C1 segment of cervical spinal cord (tissue), 14 donors: ENCODE measurements around the gene ARNT2.
A peak's percentile ranks its signal among the peaks of the same experiment; 100 is the strongest.

Source experiments
- DNase-seq, 14 donors: peaks; one replicate each; lab custom pipeline; 2025; lab: John Stamatoyannopoulos, UW

Gene ARNT2

GRCh38 chr15:80441714-80442113 lies 37.5 kb downstream of the ARNT2 start:
- no peak for DNase-seq

- DNase-seq, result no peak
These were observed 38.7 kb downstream of the ARNT2 start for GRCh38 chr15:80442728-80443403.

- DNase-seq, result no peak
These were observed 40.6 kb downstream of the ARNT2 start for GRCh38 chr15:80444680-80445251.

GRCh38 chr15:80445300-80446041 lies 41.3 kb downstream of the ARNT2 start:
- no peak for DNase-seq

- no peak for DNase-seq
These were observed 42.9 kb downstream of the ARNT2 start for GRCh38 chr15:80447077-80447476.

- DNase-seq, result no peak
These were observed 45.6 kb downstream of the ARNT2 start for GRCh38 chr15:80449825-80450224.

- DNase-seq, result no peak
These were observed 46.7 kb downstream of the ARNT2 start for GRCh38 chr15:80450811-80451321.

GRCh38 chr15:80452166-80452565 lies 48.0 kb downstream of the ARNT2 start:
- no peak for DNase-seq

- no peak for DNase-seq
These were observed 51.0 kb downstream of the ARNT2 start for GRCh38 chr15:80455051-80455648.

- DNase-seq, result peak in 9 of 14 donors; percentile 4 to 53 (median 22)
These were observed 51.7 kb downstream of the ARNT2 start for GRCh38 chr15:80455668-80456442.

- no peak for DNase-seq
These were observed 52.6 kb downstream of the ARNT2 start for GRCh38 chr15:80456517-80457492.

GRCh38 chr15:80457896-80458295 lies 53.7 kb downstream of the ARNT2 start:
- no peak for DNase-seq

- DNase-seq, result no peak
These were observed 54.4 kb downstream of the ARNT2 start for GRCh38 chr15:80458580-80458979.

GRCh38 chr15:80459380-80459779 lies 55.2 kb downstream of the ARNT2 start:
- peak in 1 of 14 donors; percentile 11 for DNase-seq

- peak in 4 of 14 donors; percentile 9 to 19 (median 14) for DNase-seq
These were observed 55.6 kb downstream of the ARNT2 start for GRCh38 chr15:80459818-80460217.

GRCh38 chr15:80461356-80462095 lies 57.3 kb downstream of the ARNT2 start:
- no peak for DNase-seq

- no peak for DNase-seq
These were observed 57.9 kb downstream of the ARNT2 start for GRCh38 chr15:80462111-80462510.

GRCh38 chr15:80462836-80463512 lies 58.8 kb downstream of the ARNT2 start:
- DNase-seq, result no peak
